ENCODE results near the gene DYRK3.

DNA sequence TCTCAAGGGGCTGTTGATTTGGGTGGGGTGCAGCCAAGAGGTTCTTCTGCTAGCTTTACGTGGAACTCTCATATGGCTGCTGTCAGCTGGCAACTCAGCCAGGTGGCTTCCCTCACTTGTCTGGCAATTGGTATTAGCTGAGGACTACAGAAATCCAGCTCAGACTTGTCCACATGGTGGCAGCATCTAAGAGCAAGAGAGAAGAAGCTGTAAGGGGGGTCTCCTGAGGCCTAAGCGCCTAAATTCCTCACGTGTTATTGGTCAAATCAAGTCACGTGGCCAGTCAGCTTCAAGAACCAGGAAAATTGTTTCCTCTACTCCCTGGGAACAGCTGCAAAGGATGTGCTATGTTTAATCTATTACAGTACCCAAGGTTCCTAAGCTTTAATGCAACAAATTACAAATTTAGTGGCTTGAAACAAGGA is 4.2 kb upstream of the DYRK3 start:
- TF ChIP-seq POLR2A (IDR thresholded peaks at IDR 0.05) = no peak
- peak; percentile 35 to 79 (median 66) for TF ChIP-seq CTCF (IDR thresholded peaks at IDR 0.05)

Measured in heart left ventricle (tissue), 13 donors.